HG02763 (cell line): Measurements from ENCODE around the gene AARS2.

ENCODE experiments used
- ATAC-seq: cut with Tn5 transposase; IDR thresholded peaks from one replicate; pipeline ENCODE4 v1.9.1; 2021; ENCODE audit warnings: mild to moderate bottlenecking, moderate library complexity; ENCODE audit not compliant: unreplicated experiment

The AARS2 gene

DNA sequence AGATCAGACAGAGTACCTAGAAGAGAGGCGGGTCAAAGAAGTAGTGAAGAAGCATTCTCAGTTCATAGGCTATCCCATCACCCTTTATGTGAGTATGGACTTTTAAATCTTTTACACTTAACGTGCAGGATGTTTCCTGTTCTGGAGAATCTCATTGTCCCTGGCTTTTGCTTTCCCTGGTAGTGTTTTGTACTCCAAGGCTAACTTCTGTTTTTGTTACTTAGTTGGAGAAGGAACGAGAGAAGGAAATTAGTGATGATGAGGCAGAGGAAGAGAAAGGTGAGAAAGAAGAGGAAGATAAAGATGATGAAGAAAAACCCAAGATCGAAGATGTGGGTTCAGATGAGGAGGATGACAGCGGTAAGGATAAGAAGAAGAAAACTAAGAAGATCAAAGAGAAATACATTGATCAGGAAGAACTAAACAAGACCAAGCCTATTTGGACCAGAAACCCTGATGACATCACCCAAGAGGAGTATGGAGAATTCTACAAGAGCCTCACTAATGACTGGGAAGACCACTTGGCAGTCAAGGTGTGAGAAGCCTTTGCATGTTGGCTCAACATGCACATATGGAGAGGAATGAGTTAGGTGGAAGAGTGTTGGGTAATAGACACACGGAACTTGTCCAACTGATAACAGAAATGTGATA, 63.0 kb downstream of the AARS2 start:
- no peak for ATAC-seq
